CD4-positive, alpha-beta T cell treated with Interleukin-1 beta for 1 hour (primary cell): Measurements from ENCODE around the gene PECR.

Experiments used
- DNase-seq, 2 donors: peaks; one replicate each; pipeline ENCODE4 v3.0.0-alpha.2; 2020 to 2022

PECR gene

GRCh38 chr2:216081487-216082116, at the start of gene PECR, which contains the start of gene TMEM169:
Gene PECR (minus strand): TSS chr2:216081809. CDS start chr2:216081741, 68 bp downstream.
Gene TMEM169 (plus strand): TSS chr2:216081919. CDS start chr2:216095964, 14,045 bp downstream.
- DNase-seq, result peak; percentile 71 to 74

GRCh38 chr2:216130346-216130971, 48.9 kb upstream of the PECR start:
- no peak for DNase-seq

GRCh38 chr2:216126943-216127342, 45.3 kb upstream of the PECR start:
- no peak for DNase-seq

- DNase-seq, result no peak
Observed at GRCh38 chr2:216121255-216121654, 39.6 kb upstream of the PECR start.

- DNase-seq, result no peak
Observed at GRCh38 chr2:216119986-216120385, 38.4 kb upstream of the PECR start.

GRCh38 chr2:216119146-216119545, 37.5 kb upstream of the PECR start:
- DNase-seq, result no peak

GRCh38 chr2:216118474-216118873, 36.9 kb upstream of the PECR start:
- DNase-seq, result no peak

GRCh38 chr2:216117561-216118340, 36.1 kb upstream of the PECR start:
- DNase-seq, result no peak

GRCh38 chr2:216116418-216116817, 34.8 kb upstream of the PECR start:
- no peak for DNase-seq

- DNase-seq, result peak; percentile 97
Observed at GRCh38 chr2:216114714-216115531, 33.3 kb upstream of the PECR start.

GRCh38 chr2:216114382-216114713, 32.7 kb upstream of the PECR start:
- no peak for DNase-seq

GRCh38 chr2:216113572-216113971, 32.0 kb upstream of the PECR start:
- DNase-seq, result no peak

GRCh38 chr2:216112926-216113325, 31.3 kb upstream of the PECR start:
- no peak for DNase-seq

GRCh38 chr2:216111122-216111521, 29.5 kb upstream of the PECR start:
- DNase-seq, result no peak

GRCh38 chr2:216110620-216111019, 29.0 kb upstream of the PECR start:
- no peak for DNase-seq

- peak in 1 of 2 donors; percentile 29 for DNase-seq
Observed at GRCh38 chr2:216109962-216110614, 28.5 kb upstream of the PECR start.

GRCh38 chr2:216108967-216109921, 27.6 kb upstream of the PECR start, which contains the start of gene XRCC5:
Gene XRCC5 (plus strand): TSS chr2:216109348. CDS start chr2:216109437, 89 bp downstream.
- peak; percentile 97 to 98 for DNase-seq

GRCh38 chr2:216108310-216108966, 26.8 kb upstream of the PECR start:
- no peak for DNase-seq

- DNase-seq, result no peak
Observed at GRCh38 chr2:216107760-216108159, 26.2 kb upstream of the PECR start.

GRCh38 chr2:216107320-216107719, 25.7 kb upstream of the PECR start:
- DNase-seq, result no peak

GRCh38 chr2:216104691-216105090, 23.1 kb upstream of the PECR start:
- no peak for DNase-seq
